ENCODE data around the gene CDH18.

DNA sequence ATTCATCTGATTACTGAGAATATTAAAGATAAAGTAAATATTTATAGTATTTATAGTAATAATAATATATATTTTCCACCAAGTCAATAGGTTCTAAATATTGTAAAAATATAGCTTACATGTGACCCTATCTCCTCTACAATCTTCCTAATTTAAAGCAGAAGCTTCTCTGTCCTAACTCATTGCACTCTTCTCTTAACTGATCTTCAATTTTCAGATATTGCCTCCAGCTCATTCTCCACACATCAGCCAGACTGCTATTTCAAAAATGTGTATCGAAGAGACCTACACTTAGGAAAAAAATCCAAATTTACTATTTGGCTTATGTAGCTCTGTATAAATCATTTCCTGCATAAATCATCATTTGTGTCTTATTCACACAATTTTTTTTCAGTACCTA, 47.8 kb downstream of the CDH18 start:
- TF ChIP-seq EZH2 (IDR thresholded peaks at IDR 0.05; ENCODE audit: borderline replicate concordance, low read length): no peak
- TF ChIP-seq, protein P1, sequence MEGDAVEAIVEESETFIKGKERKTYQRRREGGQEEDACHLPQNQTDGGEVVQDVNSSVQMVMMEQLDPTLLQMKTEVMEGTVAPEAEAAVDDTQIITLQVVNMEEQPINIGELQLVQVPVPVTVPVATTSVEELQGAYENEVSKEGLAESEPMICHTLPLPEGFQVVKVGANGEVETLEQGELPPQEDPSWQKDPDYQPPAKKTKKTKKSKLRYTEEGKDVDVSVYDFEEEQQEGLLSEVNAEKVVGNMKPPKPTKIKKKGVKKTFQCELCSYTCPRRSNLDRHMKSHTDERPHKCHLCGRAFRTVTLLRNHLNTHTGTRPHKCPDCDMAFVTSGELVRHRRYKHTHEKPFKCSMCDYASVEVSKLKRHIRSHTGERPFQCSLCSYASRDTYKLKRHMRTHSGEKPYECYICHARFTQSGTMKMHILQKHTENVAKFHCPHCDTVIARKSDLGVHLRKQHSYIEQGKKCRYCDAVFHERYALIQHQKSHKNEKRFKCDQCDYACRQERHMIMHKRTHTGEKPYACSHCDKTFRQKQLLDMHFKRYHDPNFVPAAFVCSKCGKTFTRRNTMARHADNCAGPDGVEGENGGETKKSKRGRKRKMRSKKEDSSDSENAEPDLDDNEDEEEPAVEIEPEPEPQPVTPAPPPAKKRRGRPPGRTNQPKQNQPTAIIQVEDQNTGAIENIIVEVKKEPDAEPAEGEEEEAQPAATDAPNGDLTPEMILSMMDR (IDR thresholded peaks at IDR 0.05; ENCODE audit: low read length): no peak

Measured in OCI-LY1 (cell line).